ENCODE measurements around the gene MAST4. TPM values are rescaled to one million over a fixed set of nuclear protein-coding genes. Genes with fewer than 3 reads are reported as not detected.
"Not testable (repeated sequence)": the region's sequence is repeated elsewhere in the genome, so short reads cannot be mapped to it uniquely, and the experiment has no call there.

The MAST4 gene
- total RNA-seq, 1 donor from 2014 or later = 17.2 TPM

DNA sequence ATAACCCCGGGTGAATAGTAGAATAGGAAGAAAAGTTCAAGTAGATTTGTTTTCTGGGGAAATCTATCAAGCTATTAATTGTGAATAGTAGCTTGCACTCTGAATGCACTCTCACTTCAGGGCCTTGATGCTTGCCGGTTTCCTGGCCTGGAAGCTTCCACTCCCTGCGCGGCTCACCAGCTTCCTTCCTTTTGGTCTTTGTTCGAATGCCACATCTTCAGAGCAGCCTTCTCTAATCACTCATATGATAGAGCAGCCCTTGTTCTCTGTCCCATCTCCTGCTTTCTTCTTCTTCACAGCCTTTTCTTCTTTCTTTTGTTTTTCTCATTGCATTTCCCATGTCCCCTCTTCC, 146.7 kb downstream of the MAST4 start:
- no peaks in the 10 kb centered on the region for H3K36me3 Mint-ChIP-seq (ENCODE audit: low read depth)
- H3K27ac Mint-ChIP-seq = no peak overlapping the region
- no peak overlapping the region for H3K4me3 Mint-ChIP-seq
- TF ChIP-seq, protein P1, sequence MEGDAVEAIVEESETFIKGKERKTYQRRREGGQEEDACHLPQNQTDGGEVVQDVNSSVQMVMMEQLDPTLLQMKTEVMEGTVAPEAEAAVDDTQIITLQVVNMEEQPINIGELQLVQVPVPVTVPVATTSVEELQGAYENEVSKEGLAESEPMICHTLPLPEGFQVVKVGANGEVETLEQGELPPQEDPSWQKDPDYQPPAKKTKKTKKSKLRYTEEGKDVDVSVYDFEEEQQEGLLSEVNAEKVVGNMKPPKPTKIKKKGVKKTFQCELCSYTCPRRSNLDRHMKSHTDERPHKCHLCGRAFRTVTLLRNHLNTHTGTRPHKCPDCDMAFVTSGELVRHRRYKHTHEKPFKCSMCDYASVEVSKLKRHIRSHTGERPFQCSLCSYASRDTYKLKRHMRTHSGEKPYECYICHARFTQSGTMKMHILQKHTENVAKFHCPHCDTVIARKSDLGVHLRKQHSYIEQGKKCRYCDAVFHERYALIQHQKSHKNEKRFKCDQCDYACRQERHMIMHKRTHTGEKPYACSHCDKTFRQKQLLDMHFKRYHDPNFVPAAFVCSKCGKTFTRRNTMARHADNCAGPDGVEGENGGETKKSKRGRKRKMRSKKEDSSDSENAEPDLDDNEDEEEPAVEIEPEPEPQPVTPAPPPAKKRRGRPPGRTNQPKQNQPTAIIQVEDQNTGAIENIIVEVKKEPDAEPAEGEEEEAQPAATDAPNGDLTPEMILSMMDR (IDR thresholded peaks at IDR 0.05) = no peak
- ChIA-PET POLR2A (no interaction called here), CTCF (interaction anchor here (1.8 kb wide), 1 partner anchor 14 kb away, joined by 6 read pairs; no protein-coding TSS in a partner anchor)
- H3K27me3 Mint-ChIP-seq = no peaks in the 10 kb centered on the region
- ATAC-seq (ENCODE audit: low read depth) = no peak
- H3K4me1 Mint-ChIP-seq = no peaks in the 10 kb centered on the region
- no peaks in the 10 kb centered on the region for H3K9me3 Mint-ChIP-seq
- intact Hi-C loops (cut with micrococcal nuclease) = no loop called here
- DNase-seq = no peak

DNA sequence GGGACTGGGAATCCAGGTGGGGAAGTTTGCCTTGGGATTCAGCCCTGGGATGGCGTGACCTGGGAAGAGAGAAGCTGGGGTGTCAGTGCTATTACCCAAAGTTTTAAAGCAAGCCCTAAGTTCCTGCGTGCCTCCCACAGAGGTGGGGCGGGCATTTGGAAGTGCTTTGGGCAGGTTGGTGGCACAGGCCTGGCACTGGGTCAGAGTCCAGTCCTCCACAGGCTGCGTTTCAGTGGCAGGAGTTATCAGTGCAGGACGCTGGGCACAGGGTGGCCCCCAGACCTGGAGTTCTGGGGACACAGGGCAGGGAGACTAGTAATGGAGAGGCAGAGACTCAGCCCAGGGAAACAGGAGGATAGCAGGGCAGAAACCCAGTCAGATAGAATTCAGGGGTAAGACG, 147.2 kb downstream of the MAST4 start:
- Mint-ChIP-seq H3K4me3 (no peak overlapping the region), H3K27me3 (no peaks in the 10 kb centered on the region), H3K9me3 (no peaks in the 10 kb centered on the region), H3K4me1 (no peaks in the 10 kb centered on the region), H3K27ac (no peak overlapping the region), H3K36me3 (ENCODE audit: low read depth) (no peaks in the 10 kb centered on the region)
- intact Hi-C loops (cut with micrococcal nuclease) = no loop called here
- CTCF ChIA-PET = interaction anchor here (1.0 to 1.8 kb wide), 3 partner anchors 13 to 437 kb away, joined by 3 to 6 read pairs (median 4); no protein-coding TSS in a partner anchor
- POLR2A ChIA-PET = no interaction called here
- DNase-seq = no peak
- TF ChIP-seq, protein P1 (IDR thresholded peaks at IDR 0.05) = no peak
- no peak for ATAC-seq (ENCODE audit: low read depth)

DNA sequence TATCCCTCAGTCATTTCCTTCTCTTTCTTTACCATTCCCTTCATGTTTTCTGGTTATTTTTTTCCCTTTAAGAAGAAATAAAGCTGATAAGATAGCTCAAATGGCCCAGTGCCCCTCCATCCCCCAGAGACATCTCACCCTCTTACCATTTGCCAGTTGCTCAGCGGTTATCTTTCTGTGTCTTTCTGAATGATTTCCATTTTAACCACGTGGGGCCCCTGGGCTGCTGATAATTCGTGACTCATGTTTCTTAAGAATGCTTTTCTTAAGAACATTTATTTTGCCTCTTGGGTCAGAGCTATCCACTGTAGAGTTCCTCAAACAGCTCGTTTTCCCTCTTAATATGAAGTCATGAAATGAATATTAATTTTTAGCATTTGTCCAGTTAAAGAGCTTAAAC, 147.8 kb downstream of the MAST4 start:
- no peaks in the 10 kb centered on the region for H3K9me3 Mint-ChIP-seq
- no peaks in the 10 kb centered on the region for H3K27me3 Mint-ChIP-seq
- no peak overlapping the region for H3K27ac Mint-ChIP-seq
- TF ChIP-seq, protein P1 (IDR thresholded peaks at IDR 0.05) = no peak
- no peaks in the 10 kb centered on the region for H3K36me3 Mint-ChIP-seq (ENCODE audit: low read depth)
- H3K4me3 Mint-ChIP-seq = no peak overlapping the region
- DNase-seq (no peak), ATAC-seq (ENCODE audit: low read depth) (no peak)
- ChIA-PET CTCF (interaction anchor here (1.0 to 1.7 kb wide), 2 partner anchors 13 to 438 kb away, joined by 3 to 4 read pairs; no protein-coding TSS in a partner anchor), POLR2A (no interaction called here)
- intact Hi-C loops (cut with micrococcal nuclease) = no loop called here
- H3K4me1 Mint-ChIP-seq = no peaks in the 10 kb centered on the region

DNA sequence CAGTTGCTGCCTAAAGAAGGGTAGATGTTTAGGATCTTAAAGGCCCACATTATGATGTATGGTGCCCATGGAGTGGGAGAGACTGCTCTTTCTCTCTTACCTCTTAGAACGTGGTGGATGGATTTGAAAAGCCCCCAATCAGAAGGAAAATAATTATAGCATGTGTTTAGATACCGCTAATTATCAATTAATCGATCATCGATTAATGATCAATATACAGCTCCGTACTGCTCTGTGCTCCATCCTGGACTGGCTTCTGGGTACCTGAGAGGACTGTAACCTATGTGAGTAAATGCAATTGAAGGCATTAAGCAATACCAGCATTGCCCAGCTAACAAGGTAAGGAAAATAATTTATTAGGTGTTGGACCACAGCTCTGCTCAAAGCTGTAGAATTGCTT, 149.1 kb downstream of the MAST4 start:
- intact Hi-C loops (cut with micrococcal nuclease) = no loop called here
- H3K27me3 Mint-ChIP-seq = peaks cover 3% of the 10 kb centered on the region
- H3K4me3 Mint-ChIP-seq = no peak overlapping the region

DNA sequence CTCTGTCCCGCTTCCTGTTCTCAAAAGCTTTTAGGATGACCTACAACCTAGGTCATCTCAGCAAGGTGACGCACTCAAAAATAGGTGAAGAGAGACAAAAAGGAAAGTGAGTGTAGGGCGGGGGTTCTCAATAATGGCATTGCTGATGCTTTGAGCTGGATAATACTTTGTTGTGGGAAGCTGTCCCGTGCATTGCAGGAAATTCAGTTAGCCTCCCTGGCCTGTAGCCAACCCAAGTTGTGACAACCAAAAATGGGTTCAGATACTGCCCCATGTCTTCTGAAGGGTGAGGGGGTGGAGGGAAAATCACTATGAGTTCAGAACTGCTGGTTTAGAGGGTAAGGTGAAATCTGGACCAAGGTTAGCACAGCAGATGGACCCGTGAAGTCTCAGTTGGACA, 151.4 kb downstream of the MAST4 start:
- ATAC-seq (ENCODE audit: low read depth) (no peak), DNase-seq (no peak)
- Mint-ChIP-seq H3K4me1 (no peaks in the 10 kb centered on the region), H3K27me3 (peaks cover 3% of the 10 kb centered on the region), H3K36me3 (ENCODE audit: low read depth) (no peaks in the 10 kb centered on the region), H3K9me3 (no peaks in the 10 kb centered on the region), H3K4me3 (no peak overlapping the region), H3K27ac (no peak overlapping the region)
- TF ChIP-seq, protein P1 (IDR thresholded peaks at IDR 0.05) = no peak
- ChIA-PET CTCF (interaction anchor here (1.9 kb wide), 1 partner anchor 9 kb away, joined by 5 read pairs; no protein-coding TSS in a partner anchor), POLR2A (no interaction called here)
- intact Hi-C loops (cut with micrococcal nuclease) = no loop called here

More for the DNA sequence above, 149.1 kb downstream of the MAST4 start:
- ATAC-seq (ENCODE audit: low read depth) = no peak
- TF ChIP-seq, protein P1 (IDR thresholded peaks at IDR 0.05) = no peak
- Mint-ChIP-seq H3K4me1 (no peaks in the 10 kb centered on the region), H3K27ac (no peak overlapping the region), H3K36me3 (ENCODE audit: low read depth) (no peaks in the 10 kb centered on the region), H3K9me3 (no peaks in the 10 kb centered on the region)
- no peak for DNase-seq
- ChIA-PET CTCF (interaction anchor here (0.6 to 1.7 kb wide), 2 partner anchors 12 to 439 kb away, joined by 3 to 4 read pairs; no protein-coding TSS in a partner anchor), POLR2A (no interaction called here)

DNA sequence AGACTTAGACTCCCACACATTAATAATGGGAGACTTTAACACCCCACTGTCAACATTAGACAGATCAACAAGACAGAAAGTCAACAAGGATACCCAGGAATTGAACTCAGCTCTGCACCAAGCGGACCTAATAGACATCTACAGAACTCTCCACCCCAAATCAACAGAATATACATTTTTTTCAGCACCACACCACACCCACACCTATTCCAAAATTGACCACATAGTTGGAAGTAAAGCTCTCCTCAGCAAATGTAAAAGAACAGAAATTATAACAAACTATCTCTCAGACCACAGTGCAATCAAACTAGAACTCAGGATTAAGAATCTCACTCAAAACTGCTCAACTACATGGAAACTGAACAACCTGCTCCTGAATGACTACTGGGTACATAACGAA, 156.5 kb downstream of the MAST4 start:
- DNase-seq; H3K27ac Mint-ChIP-seq; POLR2A ChIA-PET; H3K4me3 Mint-ChIP-seq; H3K36me3 Mint-ChIP-seq (ENCODE audit: low read depth); H3K9me3 Mint-ChIP-seq; ATAC-seq (ENCODE audit: low read depth); CTCF ChIA-PET; H3K4me1 Mint-ChIP-seq: not testable (repeated sequence)
- intact Hi-C loops (cut with micrococcal nuclease) = loop anchor here (10.0 kb wide), 1 partner anchor 1008 kb away; no protein-coding TSS in a partner anchor
- H3K27me3 Mint-ChIP-seq = peaks cover 14% of the 10 kb centered on the region

Measured in activated B cell treated with CpG ODN at 0.5 μM for 24 hours (primary cell).